ENCODE data around the gene GDF11.
"Not testable (repeated sequence)": the region's sequence is repeated elsewhere in the genome, so short reads cannot be mapped to it uniquely, and the experiment has no call there.

The GDF11 gene

GRCh38 chr12:55741931-55742680, 816 bp upstream of the GDF11 start:
- DNase-seq (ENCODE audit: low spot score) = no peak

- DNase-seq (ENCODE audit: low spot score) = peak; percentile 70
Observed at GRCh38 chr12:55743406-55744339, 751 bp downstream of the GDF11 start.

- DNase-seq (ENCODE audit: low spot score) = no peak
Observed at GRCh38 chr12:55744340-55745030, 1.6 kb downstream of the GDF11 start.

GRCh38 chr12:55745361-55746173, 2.6 kb downstream of the GDF11 start:
- no peak for DNase-seq (ENCODE audit: low spot score)

DNA sequence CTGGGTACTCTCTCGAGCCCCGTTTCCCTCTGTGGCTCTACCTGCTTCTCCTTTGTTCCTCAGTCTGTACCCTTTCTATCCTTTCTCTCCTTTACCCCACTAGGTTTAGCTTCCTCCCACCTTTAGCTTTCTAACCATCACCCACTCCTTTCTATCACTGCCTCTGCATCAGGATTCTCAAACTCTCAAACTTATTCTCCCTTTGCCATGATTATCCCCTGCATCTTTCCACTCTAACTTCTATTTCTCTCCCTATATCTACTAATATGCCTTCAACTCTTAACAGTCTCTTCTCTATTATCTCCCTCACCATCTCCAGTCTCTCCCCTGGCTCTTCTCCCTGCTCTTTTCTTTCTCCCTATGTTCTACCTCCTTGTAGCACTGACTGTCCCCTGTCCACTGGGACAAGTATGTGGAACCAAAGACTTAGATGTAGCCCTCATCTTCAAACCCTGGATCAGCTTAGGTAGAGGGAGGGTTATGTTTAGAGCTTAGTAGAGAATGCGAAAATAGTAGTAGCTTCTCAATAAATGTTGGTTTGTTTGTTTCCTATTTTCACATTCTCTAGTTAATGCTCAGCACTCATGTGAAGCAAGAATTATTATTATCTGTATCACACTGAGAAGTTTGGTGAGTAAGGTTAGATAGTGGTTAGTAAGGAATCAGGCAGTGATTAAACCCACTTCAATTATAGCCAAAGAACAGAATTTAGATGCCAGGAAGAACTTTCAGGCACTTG, 3.4 kb downstream of the GDF11 start:
- no peak for DNase-seq (ENCODE audit: low spot score)

DNA sequence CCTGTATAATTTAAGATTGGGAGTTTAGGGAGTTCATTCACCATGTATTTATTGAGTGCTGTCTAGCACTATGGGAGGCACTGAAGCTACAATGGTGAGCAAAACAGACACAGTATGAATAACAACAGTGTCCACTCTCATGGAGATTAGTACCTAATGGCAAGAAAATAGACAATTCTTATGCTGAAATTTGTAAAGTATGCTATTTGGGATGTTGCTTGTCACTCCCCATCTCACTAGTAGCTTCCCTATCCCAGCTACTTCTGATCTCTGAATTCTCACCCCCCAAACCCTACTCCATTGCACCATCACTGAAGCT, 4.0 kb downstream of the GDF11 start:
- DNase-seq (ENCODE audit: low spot score) = no peak

- no peak for DNase-seq (ENCODE audit: low spot score)
Observed at GRCh38 chr12:55748230-55748993, 5.5 kb downstream of the GDF11 start.

DNA sequence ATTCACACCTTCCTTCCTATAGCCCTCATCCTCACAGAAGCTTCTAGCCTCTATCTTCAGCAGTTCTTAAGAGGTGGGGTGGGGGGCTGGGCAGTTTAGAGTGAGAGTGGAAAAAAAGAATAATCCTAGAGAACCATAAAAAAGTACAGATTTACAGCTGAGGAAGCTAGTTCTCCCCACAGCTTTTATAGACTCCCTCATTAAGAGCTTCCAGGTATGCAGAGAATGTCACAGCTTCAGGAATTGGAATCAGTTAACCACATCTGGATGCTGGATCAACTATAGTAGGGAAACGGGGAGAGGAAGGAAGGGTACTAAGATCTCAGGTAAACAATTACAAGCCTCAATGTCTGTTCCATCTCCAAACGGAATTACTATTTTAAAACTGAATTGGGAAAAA, 12.3 kb downstream of the GDF11 start:
- no peak for DNase-seq (ENCODE audit: low spot score)

- DNase-seq (ENCODE audit: low spot score) = no peak
Observed at GRCh38 chr12:55757701-55758100, 14.8 kb downstream of the GDF11 start.

DNA sequence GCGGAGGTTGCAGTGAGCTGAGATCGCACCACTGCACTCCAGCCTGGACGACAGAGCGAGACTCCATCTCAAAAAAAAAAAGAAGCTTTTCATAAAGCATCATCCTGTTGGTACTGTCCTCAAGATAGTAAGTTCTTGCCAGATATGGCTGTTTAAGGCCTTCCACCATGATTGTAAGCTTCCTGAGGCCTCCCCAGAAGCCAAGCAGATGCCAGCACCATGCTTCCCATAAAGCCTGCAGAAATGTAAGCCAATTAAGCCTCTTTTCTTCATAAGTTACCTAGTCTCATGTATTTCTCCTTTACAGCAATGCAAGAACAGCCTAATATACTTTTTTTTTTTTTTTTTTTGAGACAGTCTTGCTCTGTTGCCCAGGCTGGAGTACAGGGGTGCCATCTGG, 15.7 kb downstream of the GDF11 start:
- not testable (repeated sequence) for DNase-seq (ENCODE audit: low spot score)

- no peak for DNase-seq (ENCODE audit: low spot score)
Observed at GRCh38 chr12:55760663-55761062, 17.7 kb downstream of the GDF11 start.

DNA sequence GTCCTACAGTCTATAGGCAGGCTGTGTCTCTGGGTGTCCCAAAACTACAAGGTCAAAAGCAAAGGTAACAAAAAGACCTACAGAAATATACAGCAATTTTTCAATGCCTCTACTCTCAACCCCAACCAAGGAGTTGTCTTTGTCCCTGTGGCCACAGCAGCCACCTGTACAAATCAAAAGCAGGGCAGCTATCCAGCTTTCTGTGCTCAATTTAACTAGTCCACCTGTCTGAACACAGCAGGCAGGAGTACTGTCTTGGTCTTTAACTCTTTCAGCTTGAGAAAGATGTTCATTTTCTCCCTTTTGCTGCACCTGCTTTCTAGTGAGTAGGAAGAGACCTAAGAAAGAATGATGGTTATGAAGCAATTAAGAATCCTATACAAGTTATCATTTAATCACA, 19.7 kb downstream of the GDF11 start:
- DNase-seq (ENCODE audit: low spot score) = no peak

DNA sequence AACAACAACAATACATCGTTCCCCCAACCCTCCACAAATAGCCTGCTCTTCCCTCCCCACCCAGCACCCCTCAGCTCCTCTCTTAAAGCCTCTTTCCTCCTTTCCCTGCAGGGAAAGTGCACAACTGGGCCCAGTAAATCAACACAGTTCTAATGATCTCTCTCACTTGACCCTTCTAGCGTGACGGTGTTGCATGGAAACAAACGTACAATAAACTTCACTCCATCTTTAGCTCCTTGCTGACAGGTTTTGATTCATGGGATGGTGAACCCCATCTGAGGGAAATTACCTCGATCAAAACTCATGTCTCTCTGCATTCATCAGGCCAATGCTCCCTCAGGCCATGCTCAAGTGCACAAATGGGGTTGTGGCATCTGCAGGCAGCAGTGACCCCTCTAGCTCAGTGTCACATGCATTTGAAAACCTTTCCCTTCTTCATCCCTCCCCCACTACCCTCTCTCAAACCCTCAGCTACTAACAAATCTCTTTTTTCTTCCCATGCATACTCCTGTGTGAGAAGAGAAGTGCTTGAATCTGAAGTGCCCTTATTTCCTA, 22.9 kb downstream of the GDF11 start:
- no peak for DNase-seq (ENCODE audit: low spot score)

GRCh38 chr12:55767156-55767555, 24.2 kb downstream of the GDF11 start:
- no peak for DNase-seq (ENCODE audit: low spot score)

GRCh38 chr12:55771736-55772135, 28.8 kb downstream of the GDF11 start:
- DNase-seq (ENCODE audit: low spot score) = no peak

DNA sequence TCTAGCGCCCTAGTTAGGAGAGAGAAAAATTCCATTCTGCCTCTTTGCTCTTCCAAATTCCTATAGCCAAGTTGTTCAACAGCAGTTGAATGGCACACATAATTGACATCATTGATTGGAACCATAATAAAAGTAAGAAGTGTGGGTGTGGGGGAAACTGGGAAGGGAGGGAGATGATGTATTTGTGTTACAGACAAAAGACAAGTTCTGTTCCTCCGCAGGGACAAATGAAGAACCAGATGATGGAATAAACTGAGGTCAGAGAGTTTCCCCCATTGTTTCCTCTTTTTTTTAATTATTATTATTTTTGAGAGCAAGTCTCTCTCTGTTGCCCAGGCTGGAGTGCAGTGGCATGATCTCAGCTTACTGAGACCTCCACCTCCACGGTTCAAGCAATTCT, 34.9 kb downstream of the GDF11 start:
- no peak for DNase-seq (ENCODE audit: low spot score)

DNA sequence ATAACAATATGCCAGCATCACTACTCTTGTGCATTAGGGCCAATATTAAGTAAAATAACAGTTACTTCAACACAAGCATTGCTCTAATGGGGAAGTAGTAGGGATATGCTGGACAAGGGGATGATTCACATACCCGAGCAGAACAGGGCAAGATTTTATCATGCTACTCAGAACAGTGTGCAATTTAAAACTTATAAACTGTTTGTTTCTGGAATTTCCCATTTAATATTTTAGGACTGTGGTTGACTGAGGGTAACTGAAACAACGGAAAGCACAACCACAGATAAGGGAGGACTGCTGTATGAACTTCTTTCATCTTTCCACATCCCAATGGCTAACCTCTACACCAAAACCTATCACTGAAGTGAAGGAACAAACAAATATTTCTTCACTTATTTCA, 37.8 kb downstream of the GDF11 start:
- no peak for DNase-seq (ENCODE audit: low spot score)

- DNase-seq (ENCODE audit: low spot score) = no peak
Observed at GRCh38 chr12:55788546-55788945, 45.6 kb downstream of the GDF11 start.

GRCh38 chr12:55789171-55789570, 46.2 kb downstream of the GDF11 start:
- DNase-seq (ENCODE audit: low spot score) = no peak

DNA sequence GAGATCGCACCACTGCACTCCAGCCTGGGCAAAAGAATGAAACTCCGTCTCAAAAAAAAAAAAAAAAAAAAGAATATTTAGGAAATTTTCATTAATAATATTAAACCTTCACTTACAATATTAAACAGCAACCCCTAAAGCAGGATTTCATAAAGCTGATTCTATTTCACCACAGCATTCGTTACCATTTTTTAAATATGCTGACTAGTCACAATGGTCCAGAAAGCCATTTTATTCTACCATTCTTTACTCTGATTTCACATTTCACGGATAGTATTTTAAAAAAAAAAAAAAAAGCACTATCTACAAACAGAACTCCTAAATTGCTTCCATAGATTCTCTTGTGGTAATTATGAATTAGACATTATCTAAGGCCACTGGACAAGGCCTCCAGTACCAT, 47.0 kb downstream of the GDF11 start:
- no peak for DNase-seq (ENCODE audit: low spot score)
